Activated naive CD8-positive, alpha-beta T cell treated with anti-CD3 and anti-CD28 coated beads, Interleukin-2, amount 10 ng/mL, durations not matched to agents 7 days and 5 days (primary cell): ENCODE results near the gene NGB. TPM values are rescaled to one million over a fixed set of nuclear protein-coding genes. Genes with fewer than 3 reads are reported as not detected.

Experiments used
- ATAC-seq: fragments of 150-1000 bp; cut with Tn5 transposase; one replicate; pipeline ENCODE4 v1.10.0; 2021; ENCODE audit warnings: low read depth, moderate library complexity
- POLR2A ChIA-PET: fragments of 350-600 bp; sonication (Branson Sonifier 250); formaldehyde crosslinking; loops from one replicate; lab custom pipeline; 2021; ENCODE audit warnings: antibody characterized with exemption; lab: Charles Lee
- DNase-seq: peaks from one replicate; pipeline ENCODE4 v3.0.0; 2021
- H3K27ac Mint-ChIP-seq: one replicate; pipeline ENCODE4 v1.8.0; 2022; ENCODE audit warnings: mild to moderate bottlenecking, mixed read lengths
- H3K27me3 Mint-ChIP-seq: one replicate; pipeline ENCODE4 v1.8.0; 2022; ENCODE audit warnings: mild to moderate bottlenecking, moderate library complexity, mixed read lengths
- H3K36me3 Mint-ChIP-seq: one replicate; pipeline ENCODE4 v1.8.0; 2021; ENCODE audit warnings: mild to moderate bottlenecking, mixed read lengths
- H3K4me1 Mint-ChIP-seq: one replicate; pipeline ENCODE4 v1.8.0; 2021; ENCODE audit warnings: mixed read lengths
- H3K4me3 Mint-ChIP-seq: one replicate; pipeline ENCODE4 v1.8.0; 2022; ENCODE audit warnings: mild to moderate bottlenecking, moderate library complexity, mixed read lengths
- H3K9me3 Mint-ChIP-seq: one replicate; pipeline ENCODE4 v1.8.0; 2021; ENCODE audit warnings: mixed read lengths
- total RNA-seq, 2 experiments: library from RNA; stranded (reverse); gene quantifications; one replicate each; pipeline ENCODE4 v1.2.3, GENCODE V29; 2021

NGB gene
- total RNA-seq, 2 experiments from 2014 or later = not detected

DNA sequence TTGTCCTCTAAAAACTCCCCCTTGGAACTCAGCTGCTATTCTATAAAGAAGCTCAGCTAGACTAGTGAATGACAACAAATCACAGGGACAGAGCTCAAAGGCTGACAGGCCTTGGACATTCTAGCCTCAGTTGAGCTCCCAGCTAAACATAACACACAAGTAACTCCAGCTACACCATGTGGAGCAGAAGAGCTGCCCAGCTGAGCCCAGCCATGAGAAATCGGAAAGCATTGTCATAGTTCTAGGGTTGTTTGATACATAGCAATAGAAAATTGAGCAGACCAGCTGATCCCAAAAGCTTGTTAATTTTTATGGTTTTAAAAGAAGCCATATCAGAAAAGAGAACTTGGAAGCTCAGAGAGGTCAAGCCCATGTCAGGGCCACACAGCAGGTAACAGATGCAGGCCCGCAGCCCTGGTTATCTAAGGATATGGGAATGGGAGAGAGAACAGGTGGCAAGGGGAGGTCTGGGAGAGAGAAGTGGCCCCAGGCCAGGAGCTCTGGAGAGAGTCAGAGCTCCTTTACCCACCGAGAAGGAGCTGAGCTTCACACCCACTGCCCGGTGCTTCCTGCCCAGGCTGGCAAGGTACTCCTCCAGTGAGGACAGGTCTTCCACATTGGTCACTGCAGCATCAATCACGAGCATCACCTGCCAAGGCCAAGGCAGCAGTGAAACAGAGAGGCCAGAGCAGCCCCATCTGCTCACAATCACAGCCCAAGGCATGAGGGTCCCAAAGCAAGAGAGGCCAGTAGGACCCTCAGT is 2.9 kb downstream of the NGB start:
- H3K27me3 Mint-ChIP-seq = peaks cover 48% of the 10 kb centered on the region

DNA sequence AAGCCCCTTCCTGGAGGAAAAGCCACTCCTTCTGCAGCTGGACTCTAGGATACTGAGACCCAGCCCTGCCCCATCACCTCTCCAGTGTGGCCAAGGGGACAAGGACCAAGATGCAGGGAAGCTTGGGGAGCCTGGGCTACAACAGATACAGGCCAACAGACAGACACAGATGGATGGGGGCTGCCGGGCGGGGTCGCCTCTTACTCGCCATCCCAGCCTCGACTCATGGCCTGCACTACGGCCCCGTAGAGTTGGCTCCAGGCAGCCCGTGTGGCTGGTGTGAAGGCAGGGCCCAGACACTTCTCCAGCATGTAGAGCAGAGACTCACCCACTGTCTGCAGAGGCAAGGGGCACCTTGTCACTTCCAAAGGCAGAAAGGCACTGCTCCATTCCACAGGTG is 4.7 kb downstream of the NGB start:
- Mint-ChIP-seq H3K27ac (no peak overlapping the region), H3K27me3 (peaks cover 46% of the 10 kb centered on the region), H3K4me1 (no peaks in the 10 kb centered on the region), H3K9me3 (peaks cover 2% of the 10 kb centered on the region), H3K4me3 (no peak overlapping the region), H3K36me3 (peaks cover 1% of the 10 kb centered on the region)
- ATAC-seq = no peak
- POLR2A ChIA-PET = no interaction called here
- DNase-seq = peak; percentile 14

More for the DNA sequence above, 2.9 kb downstream of the NGB start:
- no peaks in the 10 kb centered on the region for H3K4me1 Mint-ChIP-seq
- peaks cover 1% of the 10 kb centered on the region for H3K36me3 Mint-ChIP-seq
- DNase-seq = no peak
- no peak for ATAC-seq
- H3K9me3 Mint-ChIP-seq = peaks cover 2% of the 10 kb centered on the region
- POLR2A ChIA-PET = no interaction called here
- no peak overlapping the region for H3K4me3 Mint-ChIP-seq
- H3K27ac Mint-ChIP-seq = no peak overlapping the region

- POLR2A ChIA-PET = interaction anchor here (0.6 kb wide), 1 partner anchor 345 kb away, joined by 3 read pairs; no protein-coding TSS in a partner anchor
- peaks cover 2% of the 10 kb centered on the region for H3K9me3 Mint-ChIP-seq
- H3K4me3 Mint-ChIP-seq = no peak overlapping the region
- H3K4me1 Mint-ChIP-seq = no peaks in the 10 kb centered on the region
- DNase-seq (peak; percentile 7), ATAC-seq (no peak)
- peaks cover 1% of the 10 kb centered on the region for H3K36me3 Mint-ChIP-seq
- no peak overlapping the region for H3K27ac Mint-ChIP-seq
- peaks cover 47% of the 10 kb centered on the region for H3K27me3 Mint-ChIP-seq
These were observed 5.3 kb downstream of the NGB start for GRCh38 chr14:77265561-77266335.

DNA sequence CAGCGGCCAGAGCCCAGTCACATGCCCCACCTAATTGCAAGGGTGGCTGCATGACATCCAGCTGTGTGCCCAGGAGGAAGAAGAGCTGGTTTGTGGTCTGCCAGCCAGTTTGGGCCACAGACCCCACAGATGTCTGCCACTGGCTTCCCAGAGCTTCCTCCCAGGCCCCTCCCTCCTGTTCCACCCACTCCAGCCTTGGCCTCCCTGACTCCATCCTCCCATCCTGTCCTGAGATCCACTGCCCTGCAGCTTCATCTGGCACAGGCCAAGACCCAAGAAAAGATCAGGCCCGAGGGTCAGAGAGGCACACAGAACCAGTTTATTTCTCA is 5.9 kb downstream of the NGB start:
- H3K9me3 Mint-ChIP-seq = peaks cover 2% of the 10 kb centered on the region
- no peaks in the 10 kb centered on the region for H3K4me1 Mint-ChIP-seq
- POLR2A ChIA-PET = interaction anchor here (0.6 kb wide), 1 partner anchor 346 kb away, joined by 3 read pairs; no protein-coding TSS in a partner anchor
- peaks cover 46% of the 10 kb centered on the region for H3K27me3 Mint-ChIP-seq
- no peak overlapping the region for H3K4me3 Mint-ChIP-seq
- peak; percentile 7 for DNase-seq
- H3K36me3 Mint-ChIP-seq = peaks cover 1% of the 10 kb centered on the region
- no peak for ATAC-seq
- H3K27ac Mint-ChIP-seq = no peak overlapping the region

- no peaks in the 10 kb centered on the region for H3K4me1 Mint-ChIP-seq
- H3K36me3 Mint-ChIP-seq = peaks cover 1% of the 10 kb centered on the region
- no peak overlapping the region for H3K4me3 Mint-ChIP-seq
- DNase-seq (no peak), ATAC-seq (no peak)
- POLR2A ChIA-PET = interaction anchor here (0.6 kb wide), 1 partner anchor 346 kb away, joined by 3 read pairs; no protein-coding TSS in a partner anchor
- H3K27me3 Mint-ChIP-seq = peaks cover 42% of the 10 kb centered on the region
- H3K27ac Mint-ChIP-seq = no peak overlapping the region
- peaks cover 2% of the 10 kb centered on the region for H3K9me3 Mint-ChIP-seq
These were observed 6.4 kb downstream of the NGB start for GRCh38 chr14:77264466-77265186.

DNA sequence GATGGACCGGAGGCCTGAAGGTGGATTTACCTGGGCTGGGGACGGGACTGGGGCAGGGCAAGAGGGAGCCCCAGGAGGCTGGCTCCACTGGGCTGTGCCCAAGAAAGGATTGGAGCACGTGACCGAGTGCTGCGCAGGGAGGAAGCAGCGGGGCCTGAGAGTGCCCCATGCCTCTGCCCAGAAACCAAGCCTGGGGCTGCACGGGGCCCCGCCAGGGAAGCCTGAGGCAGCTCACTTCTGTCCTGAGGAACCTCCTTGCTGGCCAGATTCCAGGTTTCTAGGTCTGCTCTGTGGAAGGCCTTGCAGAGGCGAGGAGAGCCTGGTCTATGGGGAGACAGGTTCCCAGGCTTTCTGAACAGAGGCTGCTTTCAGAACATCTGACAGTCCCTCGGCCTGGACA is 10.4 kb downstream of the NGB start:
- POLR2A ChIA-PET = no interaction called here
- no peak for ATAC-seq
- no peak for DNase-seq
- no peaks in the 10 kb centered on the region for H3K36me3 Mint-ChIP-seq
- H3K27ac Mint-ChIP-seq = no peak overlapping the region
- no peaks in the 10 kb centered on the region for H3K4me1 Mint-ChIP-seq
- H3K27me3 Mint-ChIP-seq = peaks cover 24% of the 10 kb centered on the region
- no peak overlapping the region for H3K4me3 Mint-ChIP-seq
- H3K9me3 Mint-ChIP-seq = no peaks in the 10 kb centered on the region

- no peak for DNase-seq
- peaks cover 24% of the 10 kb centered on the region for H3K27me3 Mint-ChIP-seq
These were observed 10.8 kb downstream of the NGB start for GRCh38 chr14:77260199-77260598.

DNA sequence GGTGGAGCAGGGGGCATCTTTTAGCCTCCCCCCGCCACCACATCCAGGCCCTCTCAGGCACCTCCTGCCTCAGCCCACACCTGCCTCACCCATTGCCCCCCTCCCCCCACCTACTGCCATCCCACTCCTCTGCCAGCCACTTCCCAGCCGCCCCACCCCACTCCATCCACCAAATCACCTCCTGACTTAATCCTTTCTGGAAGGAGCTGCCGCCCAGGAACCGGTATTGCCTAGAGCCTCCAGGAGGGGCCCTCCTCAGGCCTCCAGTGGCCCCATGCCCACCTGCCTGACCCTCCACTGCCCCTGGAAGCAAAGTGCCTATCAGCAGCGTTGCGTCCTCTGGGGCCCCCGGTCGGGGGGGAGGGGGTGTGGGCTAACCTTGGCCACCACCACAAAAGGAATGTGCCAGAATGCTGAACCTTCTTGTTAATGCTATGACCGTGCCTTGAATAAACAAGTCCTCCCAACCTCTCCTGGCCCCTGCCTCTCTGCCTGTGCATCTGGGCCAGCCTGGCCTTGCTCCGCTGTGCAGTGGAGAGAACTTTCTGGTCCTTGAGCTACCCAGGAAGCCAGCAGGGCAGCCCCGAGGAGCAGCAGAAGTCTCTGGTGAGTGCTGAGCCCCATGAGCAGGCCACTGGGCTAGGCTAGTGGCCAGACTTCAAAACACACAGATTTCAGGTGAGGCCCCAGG is 11.8 kb downstream of the NGB start:
- Mint-ChIP-seq H3K27me3 (peaks cover 24% of the 10 kb centered on the region), H3K36me3 (no peaks in the 10 kb centered on the region), H3K27ac (no peak overlapping the region), H3K9me3 (no peaks in the 10 kb centered on the region), H3K4me3 (no peak overlapping the region), H3K4me1 (no peaks in the 10 kb centered on the region)
- ATAC-seq (no peak), DNase-seq (no peak)
- POLR2A ChIA-PET = no interaction called here

More at GRCh38 chr14:77260199-77260598, 10.8 kb downstream of the NGB start:
- ATAC-seq = no peak
- POLR2A ChIA-PET = no interaction called here
- Mint-ChIP-seq H3K4me1 (no peaks in the 10 kb centered on the region), H3K4me3 (no peak overlapping the region), H3K9me3 (no peaks in the 10 kb centered on the region), H3K36me3 (no peaks in the 10 kb centered on the region), H3K27ac (no peak overlapping the region)

GRCh38 chr14:77258566-77258965 is 12.4 kb downstream of the NGB start:
- Mint-ChIP-seq H3K9me3 (no peaks in the 10 kb centered on the region), H3K27me3 (peaks cover 21% of the 10 kb centered on the region), H3K4me1 (no peaks in the 10 kb centered on the region), H3K27ac (no peak overlapping the region), H3K36me3 (no peaks in the 10 kb centered on the region), H3K4me3 (no peak overlapping the region)
- ATAC-seq (no peak), DNase-seq (no peak)
- POLR2A ChIA-PET = no interaction called here

DNA sequence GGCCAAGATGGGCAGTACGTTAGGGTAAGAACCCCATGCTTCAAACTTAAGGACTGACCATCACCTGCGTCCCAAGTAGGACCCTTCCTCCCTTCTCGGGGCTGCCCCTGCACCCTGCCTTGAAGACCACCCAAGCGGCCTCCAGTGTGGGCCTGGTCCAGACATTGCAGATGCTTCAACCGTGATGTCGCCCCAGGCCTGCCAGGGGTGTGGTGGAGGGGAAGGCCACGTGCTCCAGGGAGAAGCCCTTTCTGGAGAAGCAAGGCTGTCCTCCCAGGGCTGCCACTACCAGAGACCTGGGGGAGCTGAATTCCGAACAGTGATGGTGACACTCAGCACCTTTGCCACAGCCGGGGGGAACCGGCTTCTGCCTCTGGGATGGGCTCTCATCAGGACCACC is 13.3 kb downstream of the NGB start:
- Mint-ChIP-seq H3K4me3 (no peak overlapping the region), H3K27ac (no peak overlapping the region), H3K27me3 (peaks cover 16% of the 10 kb centered on the region), H3K9me3 (no peaks in the 10 kb centered on the region), H3K4me1 (no peaks in the 10 kb centered on the region), H3K36me3 (no peaks in the 10 kb centered on the region)
- POLR2A ChIA-PET = no interaction called here
- ATAC-seq (no peak), DNase-seq (no peak)

GRCh38 chr14:77256694-77257093 is 14.3 kb downstream of the NGB start:
- H3K4me1 Mint-ChIP-seq = no peaks in the 10 kb centered on the region
- no peak for DNase-seq
- no peak for ATAC-seq
- H3K36me3 Mint-ChIP-seq = no peaks in the 10 kb centered on the region
- H3K27ac Mint-ChIP-seq = no peak overlapping the region
- POLR2A ChIA-PET = no interaction called here
- no peaks in the 10 kb centered on the region for H3K9me3 Mint-ChIP-seq
- peaks cover 10% of the 10 kb centered on the region for H3K27me3 Mint-ChIP-seq
- no peak overlapping the region for H3K4me3 Mint-ChIP-seq

- no peak for ATAC-seq
- Mint-ChIP-seq H3K4me3 (no peak overlapping the region), H3K9me3 (no peaks in the 10 kb centered on the region)
These were observed 17.4 kb downstream of the NGB start for GRCh38 chr14:77253333-77254190.

More at GRCh38 chr14:77253333-77254190, 17.4 kb downstream of the NGB start:
- Mint-ChIP-seq H3K36me3 (no peaks in the 10 kb centered on the region), H3K27ac (no peak overlapping the region), H3K27me3 (peaks cover 2% of the 10 kb centered on the region), H3K4me1 (no peaks in the 10 kb centered on the region)
- DNase-seq = no peak
- POLR2A ChIA-PET = no interaction called here
